ENCODE data around the gene REXO5. TPM values are rescaled to one million over a fixed set of nuclear protein-coding genes. Genes with fewer than 3 reads are reported as not detected.
"Not testable (repeated sequence)": the region's sequence is repeated elsewhere in the genome, so short reads cannot be mapped to it uniquely, and the experiment has no call there.

The REXO5 gene
- polyA plus RNA-seq, 3 donors from 2014 or later, result 1.2 to 1.8 (median 1.7) TPM

DNA sequence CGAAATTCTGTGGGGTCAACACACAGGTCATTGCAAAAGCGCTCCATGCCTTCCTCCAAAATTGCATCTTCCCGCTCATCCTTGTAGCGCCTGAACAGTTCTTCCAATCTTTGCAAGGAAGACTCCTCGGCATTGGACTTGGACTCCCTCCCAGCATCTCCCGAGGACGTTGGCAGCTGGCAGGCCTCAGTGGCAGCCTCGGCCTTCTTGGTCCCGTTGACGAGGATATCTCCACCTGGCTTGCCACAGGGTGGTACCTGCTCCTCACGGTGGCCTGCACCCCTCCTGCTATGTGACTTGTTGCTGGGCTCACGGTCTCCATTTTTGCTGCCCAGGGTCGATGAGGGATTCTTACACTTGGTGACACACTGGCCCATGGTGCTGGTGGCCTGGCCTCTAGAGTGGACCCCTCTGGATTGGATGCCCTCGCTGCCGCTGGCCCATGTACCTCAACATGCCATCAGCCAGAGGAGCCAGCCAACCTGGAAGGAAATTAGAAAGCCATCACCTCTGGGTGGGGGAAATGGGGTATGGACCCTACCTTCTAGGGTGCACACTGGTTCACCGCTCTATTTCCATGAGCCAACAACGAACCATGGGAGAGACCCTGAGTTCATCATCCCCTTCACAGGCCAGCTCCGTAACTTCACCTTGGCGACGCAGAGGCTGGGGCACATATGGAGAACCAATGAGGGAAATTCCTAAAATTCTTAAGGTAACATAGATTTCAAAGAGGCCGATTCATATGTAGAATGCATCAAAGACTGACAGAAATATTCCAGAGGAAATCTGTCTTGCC lies 56.0 kb downstream of the REXO5 start:
- H3K27me3 Mint-ChIP-seq (ENCODE audit: low read depth in 3 of 3), result no peaks in the 10 kb centered on the region
- no peak overlapping the region for H3K4me3 Mint-ChIP-seq
- H3K36me3 Mint-ChIP-seq, result peaks cover 3 to 19% (median 8%) of the 10 kb centered on the region in 3 donors
- H3K4me1 Mint-ChIP-seq, result peaks cover 0 to 9% of the 10 kb centered on the region in 2 donors
- H3K9me3 Mint-ChIP-seq, result no peaks in the 10 kb centered on the region
- DNase-seq, result no peak
- H3K27ac Mint-ChIP-seq, result peak overlapping the region in 1 of 6 donors; percentile 55

- H3K36me3 Mint-ChIP-seq, result peaks cover 3 to 14% (median 8%) of the 10 kb centered on the region in 3 donors
- not testable (repeated sequence) for H3K9me3 Mint-ChIP-seq; H3K4me3 Mint-ChIP-seq; H3K27me3 Mint-ChIP-seq (ENCODE audit: low read depth in 3 of 3); DNase-seq; H3K27ac Mint-ChIP-seq; H3K4me1 Mint-ChIP-seq
Measured at GRCh38 chr16:20864376-20864775, 58.0 kb downstream of the REXO5 start.

GRCh38 chr16:20865420-20866131 lies 59.2 kb downstream of the REXO5 start:
- Mint-ChIP-seq H3K27ac (no peak overlapping the region), H3K9me3 (no peaks in the 10 kb centered on the region), H3K27me3 (ENCODE audit: low read depth in 3 of 3) (peaks cover 0 to 1% (median 1%) of the 10 kb centered on the region in 3 donors), H3K36me3 (peaks cover 0 to 6% (median 3%) of the 10 kb centered on the region in 3 donors), H3K4me1 (peaks cover 14 to 16% of the 10 kb centered on the region in 2 donors), H3K4me3 (no peak overlapping the region)
- no peak for DNase-seq

- Mint-ChIP-seq H3K4me1 (peaks cover 16 to 18% of the 10 kb centered on the region in 2 donors), H3K36me3 (peaks cover 0 to 4% (median 3%) of the 10 kb centered on the region in 3 donors), H3K27ac (peak overlapping the region in 1 of 6 donors; percentile 70), H3K27me3 (ENCODE audit: low read depth in 3 of 3) (peaks cover 0 to 1% (median 1%) of the 10 kb centered on the region in 3 donors), H3K4me3 (no peak overlapping the region), H3K9me3 (no peaks in the 10 kb centered on the region)
- no peak for DNase-seq
Measured at GRCh38 chr16:20866145-20866772, 59.9 kb downstream of the REXO5 start.

- no peak for DNase-seq
- Mint-ChIP-seq H3K27ac (peak overlapping the region in 1 of 6 donors; percentile 6), H3K36me3 (peaks cover 0 to 4% (median 0%) of the 10 kb centered on the region in 3 donors), H3K9me3 (no peaks in the 10 kb centered on the region), H3K27me3 (ENCODE audit: low read depth in 3 of 3) (peaks cover 0 to 1% (median 1%) of the 10 kb centered on the region in 3 donors), H3K4me3 (no peak overlapping the region), H3K4me1 (peaks cover 16 to 22% of the 10 kb centered on the region in 2 donors)
Measured at GRCh38 chr16:20866801-20867200, 60.5 kb downstream of the REXO5 start.

DNA sequence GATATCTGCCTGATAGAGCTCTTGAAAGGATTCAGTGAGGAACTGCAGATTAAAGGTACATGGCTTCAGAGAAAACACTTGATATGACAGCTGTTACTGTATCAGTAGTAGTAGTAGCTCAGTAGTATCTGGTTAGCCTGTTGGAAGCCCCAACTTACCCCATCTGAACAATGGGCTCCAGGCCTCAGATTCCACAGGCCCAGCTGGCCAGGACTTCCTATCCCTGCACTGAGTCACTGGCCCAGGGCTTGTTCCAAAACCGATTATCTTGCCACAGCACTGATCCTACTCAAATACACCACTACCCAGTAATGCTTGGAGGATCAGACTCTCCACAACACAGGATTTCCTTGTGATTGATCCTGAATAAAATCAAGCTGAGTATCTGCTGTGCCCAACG lies 61.3 kb downstream of the REXO5 start:
- Mint-ChIP-seq H3K27ac (peak overlapping the region in 1 of 6 donors; percentile 21), H3K4me3 (no peak overlapping the region), H3K4me1 (peaks cover 20 to 28% of the 10 kb centered on the region in 2 donors), H3K27me3 (ENCODE audit: low read depth in 3 of 3) (peaks cover 0 to 1% (median 1%) of the 10 kb centered on the region in 3 donors), H3K36me3 (no peaks in the 10 kb centered on the region), H3K9me3 (no peaks in the 10 kb centered on the region)
- DNase-seq, result no peak

DNA sequence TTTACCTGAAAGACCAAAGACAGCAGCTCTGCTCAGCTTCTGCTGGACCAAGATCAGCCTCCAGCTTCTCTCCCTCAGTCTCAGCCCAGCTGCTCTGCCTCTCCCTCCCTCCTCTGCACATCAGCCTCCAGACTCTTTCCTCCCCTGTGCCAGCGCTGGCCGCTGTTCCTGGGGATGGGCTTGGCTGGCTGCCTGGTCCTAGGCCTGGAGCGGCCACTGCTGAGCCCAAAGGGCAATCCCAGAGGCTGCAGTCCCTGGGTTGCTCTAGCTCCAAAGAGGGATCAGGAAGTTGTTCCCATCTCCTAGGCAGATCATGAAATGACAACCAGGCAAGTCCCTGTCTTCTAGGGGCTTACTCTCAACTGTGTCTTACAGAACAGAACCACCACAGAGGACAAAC lies 62.6 kb downstream of the REXO5 start:
- Mint-ChIP-seq H3K9me3 (no peaks in the 10 kb centered on the region), H3K27me3 (ENCODE audit: low read depth in 3 of 3) (peaks cover 0 to 1% (median 1%) of the 10 kb centered on the region in 3 donors), H3K4me3 (no peak overlapping the region), H3K36me3 (no peaks in the 10 kb centered on the region), H3K4me1 (peaks cover 27 to 37% of the 10 kb centered on the region in 2 donors), H3K27ac (no peak overlapping the region)
- DNase-seq, result no peak

DNA sequence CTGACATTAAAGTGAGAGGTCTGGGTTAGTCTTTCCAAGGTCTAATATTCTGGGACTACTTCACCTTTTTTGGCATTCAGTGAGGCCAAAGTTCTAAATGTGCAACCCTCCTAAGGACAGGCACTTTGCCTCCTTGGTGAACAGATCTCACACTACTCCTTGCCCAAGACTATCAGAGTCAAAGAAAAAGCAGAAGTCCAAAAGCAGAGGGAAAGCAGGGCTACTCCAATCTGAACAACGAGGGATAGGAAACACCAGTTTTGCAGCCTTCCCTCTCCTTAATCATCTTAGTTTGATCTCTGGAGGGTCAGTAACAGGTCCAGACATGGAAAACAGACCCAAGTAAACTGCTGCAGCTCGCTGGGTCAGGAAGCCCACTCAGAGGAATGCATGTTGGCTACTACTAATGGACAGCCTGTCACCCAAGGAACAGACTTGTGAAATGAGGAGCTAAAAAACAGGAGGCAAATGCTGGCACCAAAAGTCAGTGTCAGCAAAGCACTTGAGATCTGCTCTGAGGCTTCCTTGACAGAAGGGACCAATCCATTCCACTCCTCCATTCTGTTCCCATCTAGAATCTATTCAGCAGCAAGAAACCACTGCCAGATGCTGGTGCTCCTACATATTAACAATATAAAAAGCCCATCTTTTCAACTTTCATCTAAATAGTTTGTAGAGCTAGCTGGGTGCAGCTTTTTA lies 63.9 kb downstream of the REXO5 start:
- no peak overlapping the region for H3K27ac Mint-ChIP-seq

GRCh38 chr16:20871258-20871657 lies 64.9 kb downstream of the REXO5 start:
- H3K27me3 Mint-ChIP-seq (ENCODE audit: low read depth in 3 of 3), result peaks cover 0 to 1% (median 1%) of the 10 kb centered on the region in 3 donors
- no peak overlapping the region for H3K27ac Mint-ChIP-seq

More for the DNA sequence above, 63.9 kb downstream of the REXO5 start:
- no peaks in the 10 kb centered on the region for H3K36me3 Mint-ChIP-seq
- no peak overlapping the region for H3K4me3 Mint-ChIP-seq
- no peaks in the 10 kb centered on the region for H3K9me3 Mint-ChIP-seq
- DNase-seq, result no peak
- peaks cover 0 to 1% (median 1%) of the 10 kb centered on the region in 3 donors for H3K27me3 Mint-ChIP-seq (ENCODE audit: low read depth in 3 of 3)
- peaks cover 35 to 51% of the 10 kb centered on the region in 2 donors for H3K4me1 Mint-ChIP-seq

DNA sequence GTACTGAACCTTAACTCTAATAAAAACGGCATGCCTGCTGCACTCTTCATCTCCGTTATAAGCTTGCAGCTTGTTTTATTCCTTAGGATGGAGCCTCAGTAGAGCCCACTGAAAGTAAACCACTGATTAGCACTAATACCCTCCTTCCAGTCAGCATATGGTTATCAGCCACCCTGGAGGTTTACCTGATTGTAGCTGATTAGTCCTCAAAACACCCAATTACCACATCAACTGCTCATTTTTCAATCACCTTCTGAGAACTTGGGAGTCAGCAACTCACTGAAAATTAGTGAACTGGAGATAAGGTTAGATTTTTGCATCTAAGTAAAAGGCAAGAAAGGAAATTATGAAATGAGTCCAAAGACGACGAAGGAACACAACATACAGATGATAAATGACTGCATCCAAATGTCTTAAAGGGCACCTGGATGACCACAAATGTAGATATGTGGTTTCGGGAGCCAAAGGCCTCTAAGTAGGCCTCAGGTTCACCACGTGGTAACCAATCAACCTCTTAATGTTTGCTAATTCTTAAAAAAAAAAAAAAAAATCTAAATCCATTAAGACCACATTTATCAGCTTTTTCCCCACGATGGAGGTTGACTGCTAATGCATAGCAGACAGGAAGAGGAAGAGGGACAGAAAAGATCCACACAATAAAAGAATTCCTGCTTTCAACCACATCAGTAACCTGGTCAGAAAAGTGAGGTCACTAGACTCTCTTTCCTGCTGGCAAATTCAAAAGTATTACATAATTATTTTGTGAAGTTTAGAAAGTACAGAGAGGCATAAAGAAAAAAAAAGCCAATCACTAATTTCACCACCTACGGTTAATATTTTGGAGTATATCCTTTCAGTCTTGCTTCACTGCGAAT lies 65.9 kb downstream of the REXO5 start:
- no peak for DNase-seq
- Mint-ChIP-seq H3K27ac (peak overlapping the region in 3 of 6 donors; percentile 65 to 96 (median 69)), H3K4me3 (no peak overlapping the region), H3K27me3 (ENCODE audit: low read depth in 3 of 3) (peaks cover 0 to 1% (median 1%) of the 10 kb centered on the region in 3 donors), H3K4me1 (peaks cover 41 to 56% of the 10 kb centered on the region in 2 donors), H3K36me3 (no peaks in the 10 kb centered on the region), H3K9me3 (no peaks in the 10 kb centered on the region)

More at GRCh38 chr16:20871258-20871657, 64.9 kb downstream of the REXO5 start:
- peaks cover 40 to 56% of the 10 kb centered on the region in 2 donors for H3K4me1 Mint-ChIP-seq
- no peak for DNase-seq
- no peak overlapping the region for H3K4me3 Mint-ChIP-seq
- H3K36me3 Mint-ChIP-seq, result no peaks in the 10 kb centered on the region
- no peaks in the 10 kb centered on the region for H3K9me3 Mint-ChIP-seq

DNA sequence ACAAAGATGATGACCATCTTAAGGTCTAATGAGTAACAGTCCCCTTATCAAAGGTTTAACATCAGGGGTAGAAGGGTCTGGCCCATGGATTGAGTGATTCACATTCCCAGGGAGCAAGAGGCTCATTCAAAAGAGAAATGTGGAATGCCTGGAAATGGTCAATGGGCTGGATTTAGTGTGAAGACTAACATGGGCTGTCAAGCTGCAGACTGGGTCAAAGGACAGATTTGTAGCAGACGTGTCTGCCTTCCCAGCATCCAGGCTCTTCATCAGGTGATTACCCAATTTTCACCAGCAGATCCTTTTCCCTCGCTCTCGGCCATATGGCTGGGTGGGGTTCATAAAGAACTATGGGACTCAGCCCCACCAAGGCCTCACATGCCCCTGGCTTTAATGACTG lies 67.0 kb downstream of the REXO5 start:
- H3K36me3 Mint-ChIP-seq, result no peaks in the 10 kb centered on the region
- peak overlapping the region in 3 of 5 donors; percentile 6 to 74 (median 38) for H3K4me3 Mint-ChIP-seq
- DNase-seq, result no peak
- H3K27me3 Mint-ChIP-seq (ENCODE audit: low read depth in 3 of 3), result peaks cover 0 to 1% (median 0%) of the 10 kb centered on the region in 3 donors
- H3K27ac Mint-ChIP-seq, result peak overlapping the region; percentile 80 to 96 (median 90)
- no peaks in the 10 kb centered on the region for H3K9me3 Mint-ChIP-seq
- peaks cover 41 to 51% of the 10 kb centered on the region in 2 donors for H3K4me1 Mint-ChIP-seq

- H3K9me3 Mint-ChIP-seq, result no peaks in the 10 kb centered on the region
- H3K4me3 Mint-ChIP-seq, result peak overlapping the region; percentile 67 to 74 (median 71)
- no peak for DNase-seq
- H3K27me3 Mint-ChIP-seq (ENCODE audit: low read depth in 3 of 3), result peaks cover 0 to under 1% (median 0%) of the 10 kb centered on the region in 3 donors
- no peaks in the 10 kb centered on the region for H3K36me3 Mint-ChIP-seq
- peak overlapping the region; percentile 80 to 96 (median 90) for H3K27ac Mint-ChIP-seq
- peaks cover 41 to 51% of the 10 kb centered on the region in 2 donors for H3K4me1 Mint-ChIP-seq
Measured at GRCh38 chr16:20874088-20874581, 67.8 kb downstream of the REXO5 start.
